PC-9 (cell line): ENCODE results near the gene ZSCAN21.

Experiments used
- EZH2 ChIP-seq: fragments of 200-600 bp; sonication (generic); IDR thresholded peaks from 2 replicates; pipeline ENCODE4 v1.8.0; 2017; ENCODE audit warnings: antibody characterized with exemption, low read depth
- TF ChIP-seq, protein P1 (sequence below): fragments of 200-600 bp; sonication (generic); conservative IDR thresholded peaks from 2 replicates; pipeline ENCODE4 v1.6.1; 2017; ENCODE audit warnings: mixed run types, antibody characterized with exemption, mild to moderate bottlenecking, moderate library complexity

DNA sequence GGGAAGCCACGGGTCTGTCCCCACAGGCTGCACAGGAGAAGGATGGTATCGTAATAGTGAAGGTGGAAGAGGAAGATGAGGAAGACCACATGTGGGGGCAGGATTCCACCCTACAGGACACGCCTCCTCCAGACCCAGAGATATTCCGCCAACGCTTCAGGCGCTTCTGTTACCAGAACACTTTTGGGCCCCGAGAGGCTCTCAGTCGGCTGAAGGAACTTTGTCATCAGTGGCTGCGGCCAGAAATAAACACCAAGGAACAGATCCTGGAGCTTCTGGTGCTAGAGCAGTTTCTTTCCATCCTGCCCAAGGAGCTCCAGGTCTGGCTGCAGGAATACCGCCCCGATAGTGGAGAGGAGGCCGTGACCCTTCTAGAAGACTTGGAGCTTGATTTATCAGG lies 26.0 kb upstream of the ZSCAN21 start:
- TF ChIP-seq, protein P1, sequence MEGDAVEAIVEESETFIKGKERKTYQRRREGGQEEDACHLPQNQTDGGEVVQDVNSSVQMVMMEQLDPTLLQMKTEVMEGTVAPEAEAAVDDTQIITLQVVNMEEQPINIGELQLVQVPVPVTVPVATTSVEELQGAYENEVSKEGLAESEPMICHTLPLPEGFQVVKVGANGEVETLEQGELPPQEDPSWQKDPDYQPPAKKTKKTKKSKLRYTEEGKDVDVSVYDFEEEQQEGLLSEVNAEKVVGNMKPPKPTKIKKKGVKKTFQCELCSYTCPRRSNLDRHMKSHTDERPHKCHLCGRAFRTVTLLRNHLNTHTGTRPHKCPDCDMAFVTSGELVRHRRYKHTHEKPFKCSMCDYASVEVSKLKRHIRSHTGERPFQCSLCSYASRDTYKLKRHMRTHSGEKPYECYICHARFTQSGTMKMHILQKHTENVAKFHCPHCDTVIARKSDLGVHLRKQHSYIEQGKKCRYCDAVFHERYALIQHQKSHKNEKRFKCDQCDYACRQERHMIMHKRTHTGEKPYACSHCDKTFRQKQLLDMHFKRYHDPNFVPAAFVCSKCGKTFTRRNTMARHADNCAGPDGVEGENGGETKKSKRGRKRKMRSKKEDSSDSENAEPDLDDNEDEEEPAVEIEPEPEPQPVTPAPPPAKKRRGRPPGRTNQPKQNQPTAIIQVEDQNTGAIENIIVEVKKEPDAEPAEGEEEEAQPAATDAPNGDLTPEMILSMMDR, result no peak
- no peak for TF ChIP-seq EZH2
